Stimulated activated CD4-positive, alpha-beta T cell treated with anti-CD3 and anti-CD28 coated beads, Interleukin-12 subunit alpha, Interleukin-12 subunit beta, amount 100 ng/mL, for 4 hours (primary cell): Measurements from ENCODE around the gene WIPF2.
"Not testable (repeated sequence)": the region's sequence is repeated elsewhere in the genome, so short reads cannot be mapped to it uniquely, and the experiment has no call there.

Experiments
- DNase-seq: peaks from one replicate; pipeline ENCODE4 v3.0.0-alpha.2; 2020

Gene WIPF2

DNA sequence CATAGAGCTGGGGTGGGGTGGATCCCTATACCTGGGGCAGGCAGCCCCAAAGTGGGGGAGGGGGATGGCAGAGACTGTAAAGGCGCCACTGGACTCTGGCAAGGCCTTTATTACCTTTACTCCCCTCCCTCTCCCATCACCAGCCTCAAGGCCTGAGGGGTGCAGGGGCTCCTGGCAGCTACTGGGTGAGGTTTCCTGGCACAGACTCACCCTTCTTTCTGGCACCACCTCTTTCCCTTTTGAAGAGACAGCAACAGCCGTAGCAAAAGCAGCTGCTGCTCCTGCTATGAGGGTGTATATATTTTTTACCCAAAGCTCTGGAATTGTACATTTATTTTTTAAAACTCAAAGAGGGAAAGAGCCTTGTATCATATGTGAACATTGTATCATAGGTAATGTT, 24.3 kb upstream of the WIPF2 start:
- no peak for DNase-seq

DNA sequence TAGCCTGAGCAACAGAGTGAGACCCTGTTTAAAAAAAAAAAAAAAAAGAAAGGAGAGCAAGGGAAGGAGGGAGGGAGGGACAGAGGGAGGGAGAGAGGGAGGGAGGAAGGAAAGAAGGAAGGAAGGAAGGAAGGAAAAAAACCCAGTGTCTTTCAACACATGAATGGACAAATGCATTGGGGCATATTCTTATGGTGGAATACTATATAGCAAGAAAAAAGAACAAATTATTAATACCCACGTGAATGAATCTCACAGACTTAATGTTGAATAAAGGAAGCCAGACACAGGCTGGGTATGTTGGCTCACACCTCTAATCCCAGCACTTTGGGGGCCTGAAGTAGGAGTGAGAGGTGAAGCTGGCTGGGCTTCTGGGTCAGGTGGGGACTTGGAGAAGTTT, 21.6 kb upstream of the WIPF2 start:
- DNase-seq = no peak

DNA sequence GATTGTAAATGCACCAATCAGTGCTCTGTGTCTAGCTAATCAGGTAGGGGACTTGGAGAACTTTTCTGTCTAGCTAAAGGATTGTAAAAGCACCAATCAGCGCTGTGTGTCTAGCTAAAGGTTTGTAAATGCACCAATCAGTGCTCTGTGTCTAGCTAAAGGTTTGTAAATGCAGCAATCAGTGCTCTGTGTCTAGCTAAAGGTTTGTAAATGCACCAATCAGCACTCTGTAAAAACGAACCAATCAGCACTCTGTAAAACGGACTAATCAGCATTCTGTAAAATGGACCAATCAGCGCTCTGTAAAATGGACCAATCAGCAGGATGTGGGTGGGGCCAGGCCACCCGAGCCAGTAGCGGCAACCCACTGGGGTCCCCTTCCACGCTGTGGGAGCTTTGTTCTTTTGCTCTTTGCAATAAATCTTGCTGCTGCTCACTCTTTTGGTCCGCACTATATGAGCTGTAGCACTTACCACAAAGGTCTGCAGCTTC, 21.1 kb upstream of the WIPF2 start:
- not testable (repeated sequence) for DNase-seq

DNA sequence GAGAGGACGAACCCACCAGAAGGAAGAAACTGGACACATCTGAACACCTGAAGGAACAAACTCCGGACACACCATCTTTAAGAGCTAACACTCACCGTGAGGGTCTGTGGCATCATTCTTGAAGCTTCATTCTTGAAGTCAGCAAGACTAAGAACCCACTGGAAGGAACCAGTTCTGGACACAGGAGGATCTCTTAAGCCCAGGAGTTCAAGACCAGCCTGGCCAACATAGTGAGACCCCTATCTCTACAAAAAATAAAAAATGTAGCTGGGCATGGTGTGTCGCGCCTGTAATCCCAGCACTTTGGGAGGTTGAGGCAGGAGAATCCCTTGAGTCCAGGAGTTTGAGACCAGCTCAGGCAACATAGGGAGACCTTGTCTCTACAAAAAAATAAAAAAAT, 20.5 kb upstream of the WIPF2 start:
- no peak for DNase-seq

DNA sequence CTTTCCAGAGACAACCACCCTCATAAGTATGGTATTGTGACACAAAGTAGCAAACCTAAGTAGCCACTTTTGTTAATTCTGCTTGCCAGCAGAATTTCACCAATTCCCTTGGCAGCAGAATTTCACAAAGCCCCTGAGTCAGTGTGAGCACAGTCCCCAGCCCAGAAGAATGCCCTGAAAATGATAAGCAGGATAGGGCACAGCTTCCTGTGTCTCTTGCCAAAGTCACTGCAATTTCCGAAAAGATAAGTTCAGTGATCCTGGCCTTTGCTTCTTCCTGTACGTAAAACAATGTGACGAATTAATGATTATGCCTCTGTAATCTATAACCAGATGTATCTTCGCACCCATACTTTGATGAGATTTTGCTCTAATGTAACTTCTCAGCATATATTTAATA, 16.0 kb upstream of the WIPF2 start:
- no peak for DNase-seq

DNA sequence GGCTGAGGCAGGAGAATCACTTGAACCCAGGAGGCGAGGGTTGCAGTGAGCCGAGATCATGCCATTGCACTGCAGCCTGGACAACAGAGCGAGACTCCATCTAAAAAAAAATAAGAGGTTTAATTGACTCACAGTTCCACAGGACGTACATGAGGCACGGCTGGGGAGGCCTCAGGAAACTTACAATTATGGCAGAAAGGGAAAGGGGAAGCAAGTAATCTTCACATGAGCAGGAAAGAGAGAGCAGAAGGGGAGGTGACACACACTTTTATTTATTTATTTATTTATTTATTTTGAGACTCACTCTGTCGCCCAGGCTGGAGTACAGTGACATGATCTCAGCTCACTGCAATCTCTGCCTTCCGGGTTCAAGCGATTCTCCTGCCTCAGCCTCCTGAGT, 12.9 kb upstream of the WIPF2 start:
- DNase-seq = not testable (repeated sequence)

DNA sequence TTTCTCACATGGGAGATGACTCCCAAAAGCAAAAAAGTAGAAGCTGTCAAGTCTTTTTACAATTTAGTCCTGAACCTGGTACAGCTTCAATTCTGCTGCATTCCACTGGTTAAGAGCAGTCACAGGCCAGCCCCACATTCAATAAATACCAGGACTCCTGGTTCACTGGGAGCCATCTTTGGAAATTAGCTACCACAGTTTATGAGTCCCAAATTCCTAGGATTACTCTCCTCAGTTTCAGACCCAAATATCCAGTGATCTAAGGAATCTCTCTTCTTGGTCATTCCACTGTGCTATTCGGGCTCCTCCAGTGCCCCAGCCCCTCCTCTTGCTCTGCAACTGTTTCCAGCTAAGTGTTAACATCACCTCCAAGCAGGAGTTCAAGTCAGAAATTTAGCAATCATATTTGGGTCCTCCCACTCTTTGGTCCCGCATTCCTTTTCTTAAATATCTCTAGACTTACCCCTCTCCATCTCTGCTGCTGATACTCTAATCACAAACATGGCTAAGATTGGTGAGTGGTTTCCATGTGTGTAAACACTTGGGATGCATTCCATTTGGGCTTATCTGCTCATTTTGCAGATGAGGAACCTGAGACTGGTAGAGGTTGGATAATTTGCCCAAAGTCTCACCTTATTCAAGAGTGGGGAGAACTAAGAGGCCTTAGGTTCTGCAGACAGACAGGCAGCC, 9.6 kb upstream of the WIPF2 start:
- no peak for DNase-seq

DNA sequence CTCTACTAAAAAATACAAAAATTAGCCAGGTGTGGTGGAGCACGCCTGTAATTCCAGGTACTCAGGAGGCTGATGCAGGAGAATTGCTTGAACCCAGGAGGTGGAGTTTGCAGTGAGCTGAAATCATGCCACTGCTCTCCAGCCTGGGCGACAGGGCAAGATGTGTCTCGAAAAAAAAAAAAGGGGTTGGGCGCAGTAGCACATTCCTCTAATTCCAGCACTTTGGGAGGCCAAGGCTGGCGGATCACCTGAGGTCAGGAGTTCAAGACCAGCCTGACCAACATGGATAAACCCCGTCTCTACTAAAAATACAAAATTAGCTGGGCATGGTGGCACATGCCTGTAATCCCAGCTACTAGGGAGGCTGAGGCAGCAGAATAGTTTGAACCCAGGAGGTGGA, 5.2 kb upstream of the WIPF2 start:
- DNase-seq = not testable (repeated sequence)

DNA sequence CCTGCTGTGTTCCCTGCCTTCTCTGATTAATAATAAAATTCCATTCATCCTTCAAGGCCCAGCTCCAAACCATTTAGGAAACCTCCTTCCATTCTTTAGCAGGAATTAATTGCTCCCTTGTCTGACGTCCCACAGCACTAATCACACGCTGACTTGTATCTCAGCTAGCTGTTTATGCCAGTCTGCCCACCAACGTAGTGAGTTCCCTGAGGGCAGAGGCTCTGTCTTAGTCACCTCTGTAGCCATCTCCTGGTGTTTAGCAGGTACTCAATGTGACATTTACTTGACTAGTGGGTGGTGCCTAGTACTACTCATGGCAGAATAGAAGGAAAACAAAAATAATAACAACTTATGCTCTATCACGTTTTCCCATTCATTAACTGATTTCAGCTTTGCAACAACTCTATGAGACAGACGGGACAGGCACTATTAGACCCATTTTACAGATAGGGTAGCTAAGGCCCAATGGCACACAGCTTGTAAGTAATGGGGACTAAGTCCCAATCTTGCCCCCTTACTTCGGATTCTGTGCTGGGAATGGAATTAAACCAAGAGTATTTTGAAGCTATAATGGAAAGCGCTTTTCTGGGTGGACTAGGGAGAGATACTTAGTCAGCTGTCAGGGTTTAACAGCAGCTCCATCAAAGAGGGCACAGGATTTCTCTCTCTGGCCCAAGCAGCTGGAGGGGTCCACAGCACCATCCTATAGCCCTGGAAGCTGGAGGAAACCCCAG, 931 bp upstream of the WIPF2 start:
- no peak for DNase-seq

DNA sequence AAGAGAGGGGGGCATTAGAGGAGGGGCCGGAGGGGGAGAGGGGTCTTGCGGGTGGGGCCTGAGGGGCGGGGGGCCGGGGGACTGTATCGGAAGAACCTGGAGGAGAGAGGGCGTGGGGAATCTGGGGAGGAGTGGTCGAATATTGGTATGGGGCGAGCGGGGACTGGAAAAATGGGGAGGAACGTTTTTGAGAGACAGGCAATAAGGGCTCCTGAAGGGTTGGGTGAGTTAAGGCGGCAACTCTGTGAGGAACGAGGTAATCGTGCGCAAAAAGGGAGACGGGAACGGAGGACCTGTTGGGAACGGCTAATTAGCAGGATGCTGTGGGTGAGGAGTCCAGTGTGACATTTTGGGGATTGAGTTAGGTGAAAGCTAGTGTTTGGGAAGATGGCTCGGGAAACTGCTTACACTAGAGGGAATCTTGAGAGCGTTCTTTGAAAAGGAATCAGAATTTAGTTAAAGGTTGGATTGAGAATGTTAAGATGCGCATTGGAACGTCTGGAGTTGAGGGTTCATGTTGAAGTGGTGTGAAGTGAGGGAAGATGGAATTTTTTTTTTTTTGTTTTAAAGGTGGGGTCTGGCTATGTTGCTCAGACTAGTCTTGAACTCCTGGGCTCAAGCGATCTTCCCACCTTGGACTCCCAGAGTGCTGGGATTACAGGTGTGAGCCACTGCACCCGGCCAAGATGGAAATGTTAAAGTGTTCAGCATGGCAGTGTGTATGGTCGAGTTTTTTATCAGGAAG, 662 bp downstream of the WIPF2 start:
- no peak for DNase-seq

DNA sequence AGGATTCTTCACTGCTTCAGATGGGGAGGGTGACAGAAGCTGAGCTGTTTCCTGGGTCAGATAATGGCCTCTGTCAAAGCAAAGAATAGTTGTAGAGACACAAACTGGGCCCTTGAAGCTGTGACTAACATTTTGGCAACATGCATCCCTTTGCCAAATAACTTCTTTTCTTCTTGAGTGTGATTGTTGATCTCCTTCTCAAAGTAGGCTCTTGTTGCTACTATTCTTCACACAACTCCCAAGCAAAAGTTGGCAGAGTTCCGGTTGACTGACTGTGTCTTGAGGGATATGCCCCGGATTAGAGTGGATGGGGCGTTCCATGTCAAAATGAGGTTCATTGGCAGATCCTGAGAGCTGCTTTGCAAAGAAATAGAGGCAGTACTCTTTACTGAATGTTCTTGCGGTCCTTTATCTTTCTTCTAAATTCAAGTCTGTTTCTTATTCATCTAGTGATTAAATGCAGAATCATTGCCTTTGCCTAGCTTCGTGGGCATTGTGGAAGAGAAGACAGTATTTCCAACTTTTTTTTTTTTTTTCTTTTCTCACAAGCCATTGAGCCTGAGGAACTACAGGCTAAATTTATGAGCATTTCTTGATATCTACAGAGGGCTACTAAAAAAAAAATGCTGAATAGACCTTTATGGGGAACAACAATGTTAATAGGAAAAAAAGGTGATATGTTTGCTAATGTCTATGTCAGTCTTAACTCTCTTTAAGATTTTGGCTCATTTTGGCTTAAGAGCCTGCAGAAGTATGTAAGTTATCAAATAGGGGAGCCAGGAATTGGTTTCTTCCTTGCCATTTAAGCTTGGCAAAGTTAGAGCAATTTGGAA, 5.8 kb downstream of the WIPF2 start:
- no peak for DNase-seq

DNA sequence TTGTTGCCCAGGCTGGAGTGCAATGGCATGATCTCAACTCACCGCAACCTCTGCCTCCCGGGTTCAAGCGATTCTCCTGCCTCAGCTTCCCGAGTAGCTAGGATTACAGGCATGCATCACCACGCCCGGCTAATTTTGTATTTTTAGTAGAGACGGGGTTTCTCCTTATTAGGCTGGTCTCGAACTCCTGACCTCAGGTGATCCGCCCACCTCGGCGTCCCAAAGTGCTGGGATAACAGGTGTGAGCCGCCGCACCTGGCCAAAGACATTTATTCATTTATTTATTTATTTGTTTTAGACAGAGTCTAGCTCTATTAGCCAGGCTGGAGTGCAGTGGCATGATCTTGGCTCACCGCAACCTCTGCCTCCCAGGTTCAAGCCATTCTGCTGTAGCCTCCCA, 10.0 kb downstream of the WIPF2 start:
- DNase-seq = not testable (repeated sequence)

DNA sequence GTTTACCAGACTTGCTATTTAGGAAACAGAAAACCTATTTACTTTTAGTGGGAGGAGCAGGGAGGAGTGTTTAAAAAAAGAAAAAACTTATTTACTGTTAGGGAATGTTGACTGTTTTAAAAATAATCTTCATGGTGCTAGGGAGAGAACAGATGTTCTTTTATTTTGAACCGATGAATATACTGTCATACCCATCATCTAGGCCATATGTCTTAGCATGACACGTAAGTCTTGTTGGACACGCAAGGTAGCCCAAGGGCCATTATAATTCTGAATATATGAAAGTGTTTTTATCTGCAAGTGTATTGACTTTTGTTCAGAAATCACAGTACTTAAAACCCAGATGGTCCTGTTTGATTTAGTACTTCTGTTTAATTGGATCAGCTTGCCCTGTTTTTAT, 11.6 kb downstream of the WIPF2 start:
- no peak for DNase-seq

DNA sequence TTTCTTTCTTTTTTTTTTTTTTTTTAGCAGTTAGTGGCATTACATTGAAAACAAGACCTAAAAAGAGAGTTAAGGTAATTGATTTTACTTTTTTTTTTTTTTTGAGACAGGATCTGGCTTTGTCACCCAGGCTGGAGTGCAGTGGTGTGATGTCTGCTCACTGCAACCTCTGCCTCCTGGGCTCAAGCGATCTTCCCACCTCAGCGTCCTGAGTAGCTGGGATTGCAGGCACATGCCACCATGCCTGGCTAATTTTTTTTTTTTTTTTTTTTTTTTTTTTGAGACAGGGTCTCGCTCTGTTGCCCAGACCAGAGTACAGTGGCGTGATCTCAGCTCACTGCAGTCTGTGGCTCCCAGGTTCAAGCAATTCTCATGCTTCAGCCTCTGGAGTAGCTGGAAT, 12.8 kb downstream of the WIPF2 start:
- not testable (repeated sequence) for DNase-seq

DNA sequence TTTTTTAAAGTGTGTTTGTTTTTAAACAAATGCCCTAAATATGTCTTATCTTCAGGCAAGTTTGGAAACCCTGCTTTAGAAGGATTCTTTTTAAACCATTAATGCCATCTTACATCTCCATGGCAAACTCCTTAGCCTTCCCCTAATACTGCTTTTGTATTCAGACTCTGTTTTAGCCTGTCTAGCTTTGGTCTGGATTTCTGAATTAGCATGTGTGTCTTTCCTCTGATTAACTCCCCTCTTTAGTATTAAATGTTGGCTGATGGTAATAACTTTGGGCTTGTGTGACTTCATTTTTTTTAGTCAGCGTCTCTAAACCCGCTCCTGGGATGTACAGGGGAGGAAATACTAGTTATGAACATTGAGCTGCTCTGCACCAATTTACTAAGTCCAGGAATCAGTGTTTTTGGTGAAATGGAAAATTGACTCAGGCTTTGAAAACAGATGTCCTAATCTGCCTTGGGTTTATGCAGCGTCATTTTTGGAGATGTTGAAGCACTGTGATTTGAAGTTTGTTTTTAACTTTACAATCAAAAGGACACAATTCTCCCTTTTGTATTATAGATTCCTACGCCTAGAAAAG, 22.2 kb downstream of the WIPF2 start:
- no peak for DNase-seq

DNA sequence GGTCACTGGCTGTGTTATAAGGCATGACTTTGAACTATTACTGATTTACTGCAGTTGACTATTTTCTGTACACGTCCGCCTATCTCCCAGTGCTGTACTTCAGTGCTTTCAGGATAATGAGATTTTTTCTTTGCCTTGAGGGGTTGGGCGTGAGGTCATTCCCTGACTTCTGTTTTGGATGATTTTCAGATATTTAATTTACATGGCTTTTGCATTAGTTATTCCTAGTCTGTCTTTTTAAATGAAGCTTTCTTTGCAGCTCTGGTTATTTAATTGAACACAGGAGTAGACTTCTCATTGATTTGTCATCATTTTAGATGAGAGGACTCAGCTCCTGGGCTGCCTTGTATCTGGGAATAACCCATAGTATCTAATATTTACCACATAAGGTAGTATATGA, 23.7 kb downstream of the WIPF2 start:
- DNase-seq = no peak

DNA sequence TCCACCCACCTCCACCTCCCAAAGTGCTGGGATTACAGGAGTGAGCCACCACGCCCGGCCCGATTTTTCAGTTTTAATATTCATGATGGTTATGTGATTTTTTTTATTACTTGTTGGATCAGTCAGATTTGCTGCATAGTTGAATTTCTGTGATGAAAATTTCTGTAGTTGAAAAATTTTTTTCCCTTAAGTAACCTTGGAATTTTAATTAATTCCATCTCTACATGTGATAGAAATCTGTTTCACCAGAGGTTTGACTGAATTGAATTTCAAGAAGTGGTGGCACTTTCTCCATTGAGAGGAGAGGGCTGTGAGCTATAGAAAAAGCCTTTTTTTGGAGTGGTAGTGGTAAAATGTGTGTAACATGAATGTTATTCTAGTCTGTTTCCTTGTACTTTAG, 24.7 kb downstream of the WIPF2 start:
- DNase-seq = no peak

DNA sequence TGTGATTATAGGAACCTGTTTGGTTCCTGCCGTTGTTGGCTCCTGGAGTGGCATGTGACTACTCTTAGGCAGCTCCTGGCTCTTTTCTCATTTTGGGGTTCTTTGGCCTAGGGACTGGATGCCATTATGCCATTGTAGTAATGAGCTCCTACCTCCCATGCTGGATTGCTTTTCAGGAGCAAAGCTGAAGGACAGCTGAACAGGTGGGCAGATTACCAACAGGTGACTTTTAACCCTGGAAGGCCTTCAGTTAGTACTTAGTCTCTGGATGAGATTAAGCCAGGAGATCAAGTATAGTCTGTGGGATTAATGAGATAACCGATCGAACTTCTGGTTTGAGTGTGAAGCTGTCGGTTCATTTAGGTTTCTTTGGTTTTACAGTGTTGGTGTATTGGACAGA, 25.2 kb downstream of the WIPF2 start:
- no peak for DNase-seq

DNA sequence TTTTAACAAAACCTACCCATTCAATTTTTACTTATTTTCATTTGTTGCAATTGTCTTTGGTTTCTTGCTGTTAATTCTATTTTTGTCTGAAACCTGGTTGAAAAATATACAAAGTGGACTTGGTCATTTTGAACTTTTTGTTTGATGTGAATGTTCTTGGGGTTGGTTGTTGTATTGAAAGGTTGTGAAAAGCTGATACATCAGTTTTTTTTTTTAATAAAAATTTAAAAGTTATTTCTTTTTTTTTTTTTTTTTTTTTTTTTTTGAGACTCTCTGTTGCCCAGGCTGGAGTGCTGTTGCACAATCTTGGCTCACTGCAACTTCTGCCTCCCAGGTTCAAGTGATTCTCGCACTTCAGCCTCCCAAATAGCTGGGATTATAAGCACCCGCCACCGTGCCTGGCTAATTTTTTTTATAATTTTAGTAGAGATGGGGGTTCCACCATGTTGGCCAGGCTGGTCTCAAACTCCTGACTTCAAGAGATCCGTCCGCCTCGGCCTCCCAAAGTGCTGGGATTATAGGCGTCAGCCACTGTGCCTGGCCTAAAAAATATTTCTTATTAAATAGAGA, 28.9 kb downstream of the WIPF2 start:
- no peak for DNase-seq

DNA sequence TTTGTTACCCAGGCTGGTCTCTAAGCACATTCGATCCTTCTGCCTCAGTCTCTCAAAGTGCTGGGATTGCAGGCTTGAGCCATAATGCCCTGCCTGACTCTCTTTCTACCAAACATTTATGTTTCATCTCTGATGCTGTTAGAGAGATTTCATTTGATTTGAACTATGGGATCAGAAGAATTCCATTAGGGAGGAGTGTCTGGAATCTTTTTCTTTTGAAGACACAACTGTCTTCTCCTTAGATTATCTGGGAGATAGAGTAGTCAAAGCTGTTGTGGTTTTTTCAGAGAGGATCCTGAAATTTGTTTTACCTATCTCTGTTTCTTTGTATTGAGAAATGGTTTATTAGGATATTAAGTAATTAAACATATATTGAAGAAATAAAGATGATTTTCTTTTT, 29.4 kb downstream of the WIPF2 start:
- DNase-seq = no peak

DNA sequence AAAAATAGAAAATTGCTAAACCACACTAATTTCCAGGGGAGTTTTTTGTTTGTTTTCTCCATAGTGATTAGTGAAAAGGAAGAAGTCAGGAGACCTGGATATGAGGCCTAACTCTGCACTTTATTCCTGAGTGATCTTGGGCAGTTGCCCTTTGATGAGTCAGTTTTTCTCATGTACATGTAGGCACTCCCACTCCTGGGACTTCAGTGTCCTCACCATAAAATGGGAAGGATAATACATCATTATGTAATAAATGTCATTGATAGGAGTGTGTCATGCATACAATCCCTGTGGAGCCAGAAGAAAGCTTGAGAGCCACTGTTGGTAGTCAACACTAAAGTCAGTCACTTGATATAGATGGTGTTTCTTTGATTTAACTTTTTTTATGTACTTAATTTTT, 32.5 kb downstream of the WIPF2 start:
- DNase-seq = no peak

DNA sequence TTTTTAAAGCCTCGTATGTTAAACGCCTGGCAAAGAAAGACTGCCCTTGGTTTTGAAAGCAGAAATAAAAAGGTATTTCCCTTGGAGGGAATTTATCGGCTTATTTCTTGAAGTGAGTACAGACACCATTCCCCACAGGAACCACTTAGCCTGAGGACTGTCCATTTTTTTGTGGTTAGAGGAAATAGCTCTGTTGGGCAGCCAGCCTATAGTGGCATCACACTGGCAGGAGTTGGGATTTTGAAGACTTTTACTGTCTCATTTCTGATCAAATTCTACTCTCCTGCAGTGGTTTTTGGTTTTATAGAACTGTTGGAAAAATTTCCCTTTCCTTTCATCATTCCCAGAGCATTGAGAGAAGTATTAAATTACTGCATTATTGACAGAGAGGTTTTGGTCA, 34.5 kb downstream of the WIPF2 start:
- DNase-seq = no peak
